SK-N-SH (cell line): ENCODE measurements around the gene TBL1X. TPM values are rescaled to one million over a fixed set of nuclear protein-coding genes. Genes with fewer than 3 reads are reported as not detected.

Experiments
- CTCF ChIA-PET: fragments of 300-600, 350-600 bp; formaldehyde crosslinking; extraction: SDS; loops from one replicate; lab custom pipeline; 2021; lab: Yijun Ruan, JAX
- POLR2A ChIA-PET: fragments of 350-600 bp; sonication (Branson Sonifier 250); formaldehyde crosslinking; extraction: SDS; loops from one replicate; lab custom pipeline; 2020; ENCODE audit warnings: antibody characterized with exemption, inconsistent platforms; lab: Yijun Ruan, JAX
- DNase-seq: peaks from one replicate; pipeline ENCODE4 v3.0.0; 2012
- H2AFZ ChIP-seq: fragments of 200-600 bp; sonication (generic); 2 replicates; pipeline ENCODE4 v1.8.1; 2016; ENCODE audit warnings: antibody characterized with exemption, mild to moderate bottlenecking, low read depth
- H3F3A ChIP-seq: fragments of 200-600 bp; sonication (generic); replicated peaks from 2 replicates; pipeline ENCODE3; 2016; ENCODE audit warnings: antibody characterized with exemption, mild to moderate bottlenecking; ENCODE audit not compliant: insufficient read depth
- H3K27ac ChIP-seq, 2 experiments: fragments of 200-500 bp in 1 of 2; fragments of 200-600 bp in 1 of 2; sonication (Bioruptor generic) in 1 of 2; sonication (generic), shearing (Covaris generic) in 1 of 2; 2 replicates each; pipeline versions ENCODE4 v1.5.1 to v1.6.1; 2014 to 2016; ENCODE audit warnings: low read depth in 2 of 2, inconsistent platforms in 1 of 2, low read length in 1 of 2, mild to moderate bottlenecking in 1 of 2, mixed read lengths in 1 of 2
- H3K27me3 ChIP-seq: fragments of 200-600 bp; sonication (generic), shearing (Covaris generic); 2 replicates; pipeline ENCODE4 v1.6.1; 2016; ENCODE audit warnings: mixed run types; ENCODE audit not compliant: insufficient read depth
- H3K36me3 ChIP-seq, 2 experiments: fragments of 200-500 bp in 1 of 2; fragments of 200-600 bp in 1 of 2; sonication (Bioruptor generic) in 1 of 2; sonication (generic) in 1 of 2; replicated peaks in 1 of 2; 2 replicates each; pipeline versions ENCODE3 to v1.5.1; 2014 to 2016; ENCODE audit warnings: low read length in 1 of 2, mild to moderate bottlenecking in 1 of 2; ENCODE audit not compliant: insufficient read depth in 2 of 2, control insufficient read depth in 1 of 2
- H3K4me1 ChIP-seq, 2 experiments: fragments of 200-500 bp in 1 of 2; fragments of 200-600 bp in 1 of 2; sonication (Bioruptor generic) in 1 of 2; sonication (generic), shearing (Covaris generic) in 1 of 2; 2 replicates each; pipeline versions ENCODE4 v1.5.1 to v1.6.1; 2014 to 2016; ENCODE audit warnings: low read depth in 1 of 2, low read length in 1 of 2, mixed run types in 1 of 2; ENCODE audit not compliant: insufficient read depth in 2 of 2, control insufficient read depth in 1 of 2
- H3K4me2 ChIP-seq: fragments of 200-600 bp; sonication (generic), shearing (Covaris generic); 2 replicates; pipeline ENCODE4 v1.6.1; 2017; ENCODE audit warnings: mixed run types
- H3K4me3 ChIP-seq, 2 experiments: fragments of 200-500 bp in 1 of 2; fragments of 200-600 bp in 1 of 2; sonication (Bioruptor generic) in 1 of 2; sonication (generic), shearing (Covaris generic) in 1 of 2; 2 replicates each; pipeline versions ENCODE4 v1.5.1 to v1.8.1; 2014 to 2016; ENCODE audit warnings: low read depth in 2 of 2, inconsistent platforms in 1 of 2, low read length in 1 of 2, mild to moderate bottlenecking in 1 of 2, mixed read lengths in 1 of 2, moderate library complexity in 1 of 2
- H3K79me2 ChIP-seq: fragments of 200-600 bp; sonication (generic); 2 replicates; pipeline ENCODE4 v1.8.1; 2017; ENCODE audit warnings: mild to moderate bottlenecking; ENCODE audit not compliant: insufficient read depth
- H3K9ac ChIP-seq: fragments of 200-600 bp; sonication (generic); 2 replicates; pipeline ENCODE4 v1.6.1; 2017; ENCODE audit warnings: mixed run types
- H3K9me2 ChIP-seq: fragments of 200-600 bp; sonication (generic); 2 replicates; pipeline ENCODE4 v1.6.1; 2017; ENCODE audit warnings: mixed run types
- H3K9me3 ChIP-seq: fragments of 200-600 bp; sonication (generic); 2 replicates; pipeline ENCODE4 v1.6.1; 2017; ENCODE audit warnings: mixed run types, mild to moderate bottlenecking, moderate library complexity
- H4K20me1 ChIP-seq: fragments of 200-600 bp; sonication (generic); 2 replicates; pipeline ENCODE4 v1.6.1; 2017; ENCODE audit warnings: mild to moderate bottlenecking, mixed run types; ENCODE audit not compliant: insufficient read depth
- CTCF ChIP-seq: fragments of 200-600 bp; sonication (generic); IDR thresholded peaks from 2 replicates; pipeline ENCODE4 v1.6.1; 2017; ENCODE audit warnings: antibody characterized with exemption, mild to moderate bottlenecking, moderate library complexity
- EZH2phosphoT487 ChIP-seq: fragments of 200-600 bp; sonication (generic); IDR thresholded peaks from 2 replicates; pipeline ENCODE4 v1.6.1; 2017; ENCODE audit warnings: low read depth, mixed run types, mild to moderate bottlenecking, antibody characterized with exemption, moderate library complexity, borderline replicate concordance
- FOSL2 ChIP-seq: IDR thresholded peaks from 2 replicates; pipeline ENCODE4 v1.4.0; 2012; ENCODE audit warnings: low read depth, mild to moderate bottlenecking, moderate library complexity, borderline replicate concordance
- FOXJ3 ChIP-seq: sonication (generic); formaldehyde crosslinking; IDR thresholded peaks from 2 replicates; pipeline ENCODE4 v1.5.1; 2020; ENCODE audit warnings: mild to moderate bottlenecking, missing genetic modification reagents
- FOXM1 ChIP-seq: IDR thresholded peaks from 2 replicates; pipeline ENCODE4 v1.4.0; 2012; ENCODE audit warnings: low read depth, mild to moderate bottlenecking
- GABPA ChIP-seq: IDR thresholded peaks from 2 replicates; pipeline ENCODE4 v1.4.0; 2012; ENCODE audit warnings: low read depth, mild to moderate bottlenecking
- GATA2 ChIP-seq: sonication (generic); formaldehyde crosslinking; IDR thresholded peaks from 2 replicates; pipeline ENCODE4 v1.5.0; 2020; ENCODE audit warnings: mild to moderate bottlenecking, missing genetic modification reagents
- MEF2A ChIP-seq: IDR thresholded peaks from 2 replicates; pipeline ENCODE4 v1.4.0; 2012; ENCODE audit warnings: low read depth, borderline replicate concordance
- MXI1 ChIP-seq: IDR thresholded peaks from 2 replicates; pipeline ENCODE4 v1.6.1; 2012; ENCODE audit warnings: mild to moderate bottlenecking, low read depth, low read length, improper control_type of control experiment
- NFIC ChIP-seq: IDR thresholded peaks from 2 replicates; pipeline ENCODE4 v1.4.0; 2012; ENCODE audit warnings: borderline replicate concordance
- NRF1 ChIP-seq: IDR thresholded peaks from 2 replicates; pipeline ENCODE4 v1.6.1; 2012; ENCODE audit warnings: low read depth, mild to moderate bottlenecking, low read length
- PBX3 ChIP-seq: IDR thresholded peaks from 2 replicates; pipeline ENCODE4; 2012
- POLR2AphosphoS5 ChIP-seq: IDR thresholded peaks from 2 replicates; pipeline ENCODE4 v1.6.1; 2012; ENCODE audit warnings: low read depth, low read length
- RCOR1 ChIP-seq: fragments of 150-350 bp; IDR thresholded peaks from 2 replicates; pipeline ENCODE4 v1.6.1; 2017; ENCODE audit warnings: antibody characterized with exemption, low read length
- RFX5 ChIP-seq: IDR thresholded peaks from 2 replicates; pipeline ENCODE4 v1.6.1; 2012; ENCODE audit warnings: mild to moderate bottlenecking, improper control_type of control experiment, low read length
- SIN3A ChIP-seq: IDR thresholded peaks from 2 replicates; pipeline ENCODE4 v1.6.1; 2012; ENCODE audit warnings: low read depth, mild to moderate bottlenecking, low read length, moderate library complexity, borderline replicate concordance
- SMC3 ChIP-seq: IDR thresholded peaks from 2 replicates; pipeline ENCODE4 v1.6.1; 2012; ENCODE audit warnings: low read depth, low read length, improper control_type of control experiment
- TAF1 ChIP-seq: IDR thresholded peaks from 2 replicates; pipeline ENCODE4 v1.6.1; 2012; ENCODE audit warnings: low read depth, mild to moderate bottlenecking, low read length, moderate library complexity, borderline replicate concordance
- TCF12 ChIP-seq: IDR thresholded peaks from 2 replicates; pipeline ENCODE4 v1.4.0; 2012
- TEAD4 ChIP-seq: IDR thresholded peaks from 2 replicates; pipeline ENCODE4 v1.4.0; 2012; ENCODE audit warnings: mild to moderate bottlenecking, borderline replicate concordance; ENCODE audit not compliant: insufficient read depth
- YY1 ChIP-seq: IDR thresholded peaks from 2 replicates; pipeline ENCODE4 v1.4.0; 2012; ENCODE audit warnings: low read depth, mild to moderate bottlenecking
- WGBS: methylation state at CpG from one replicate; pipeline ENCODE4 v1.1.6; 2017; ENCODE audit warnings: low lambda C conversion rate; 5-methylcytosine and 5-hydroxymethylcytosine counted together
- polyA plus RNA-seq, 3 experiments: library from polyadenylated mRNA; depleted of rRNA; stranded (reverse); fragments of >200 nt; gene quantifications; 2 replicates each; pipeline ENCODE4 v1.2.3, GENCODE V29; 2012
- TF ChIP-seq, protein P1 (sequence below): fragments of 150-350 bp; IDR thresholded peaks from 2 replicates; pipeline ENCODE4 v1.6.1; 2017; ENCODE audit warnings: antibody characterized with exemption, low read length, low read depth, borderline replicate concordance
- TF ChIP-seq, protein P2 (sequence below): IDR thresholded peaks from 2 replicates; pipeline ENCODE4 v1.4.0; 2012; ENCODE audit warnings: low read depth, borderline replicate concordance

TBL1X gene
- polyA plus RNA-seq, 1 of the 3 experiments (the other 2 are of a cell fraction), result 10.6 TPM

DNA sequence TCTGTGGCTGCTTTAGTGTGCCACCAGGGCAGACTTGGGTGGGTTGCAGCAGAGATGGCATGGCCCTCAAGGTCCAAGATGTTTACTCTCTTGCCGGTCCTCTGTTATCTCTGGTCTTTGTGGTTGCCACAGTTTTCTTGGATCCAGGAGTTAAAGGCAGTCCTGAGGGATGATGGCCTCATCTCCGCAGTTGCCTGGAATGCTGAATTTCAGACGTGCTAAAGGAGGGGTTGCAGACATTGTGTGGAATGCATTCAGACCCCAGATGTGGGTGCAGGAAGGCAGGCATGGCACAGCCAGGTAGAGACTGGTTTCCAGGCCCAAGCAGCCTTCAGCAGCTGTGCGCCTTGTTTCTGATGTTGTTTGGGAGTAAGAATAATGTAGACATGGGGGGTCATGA is 64.4 kb downstream of the TBL1X start:
- no peak overlapping the region for H2AFZ ChIP-seq
- peaks cover 0 to 6% of the 10 kb centered on the region in 2 experiments; a peak in 1 of 4 replicates for H3K4me1 ChIP-seq
- H3K79me2 ChIP-seq, result peaks cover 48% of the 10 kb centered on the region; the same call in 1 of the 2 replicates
- H3K9ac ChIP-seq, result no peak overlapping the region
- H3K27ac ChIP-seq, result no peak overlapping the region
- no peak for DNase-seq
- H3F3A ChIP-seq, result no peaks in the 10 kb centered on the region
- no peaks in the 10 kb centered on the region for H3K9me3 ChIP-seq
- no peak overlapping the region for H3K4me3 ChIP-seq
- H3K9me2 ChIP-seq, result no peaks in the 10 kb centered on the region
- 57% methylated on average over 4 of the region's 4 CpGs for WGBS
- H3K27me3 ChIP-seq, result no peaks in the 10 kb centered on the region
- no peak overlapping the region for H3K4me2 ChIP-seq
- POLR2A ChIA-PET, result no interaction called here
- TF ChIP-seq FOXJ3 (CRISPR knock-in tag) (no peak), FOXM1 (no peak), RFX5 (no peak), FOSL2 (no peak), GATA2 (CRISPR knock-in tag) (no peak), YY1 (no peak), PBX3 (no peak), TEAD4 (no peak)
- TF ChIP-seq, protein P1, sequence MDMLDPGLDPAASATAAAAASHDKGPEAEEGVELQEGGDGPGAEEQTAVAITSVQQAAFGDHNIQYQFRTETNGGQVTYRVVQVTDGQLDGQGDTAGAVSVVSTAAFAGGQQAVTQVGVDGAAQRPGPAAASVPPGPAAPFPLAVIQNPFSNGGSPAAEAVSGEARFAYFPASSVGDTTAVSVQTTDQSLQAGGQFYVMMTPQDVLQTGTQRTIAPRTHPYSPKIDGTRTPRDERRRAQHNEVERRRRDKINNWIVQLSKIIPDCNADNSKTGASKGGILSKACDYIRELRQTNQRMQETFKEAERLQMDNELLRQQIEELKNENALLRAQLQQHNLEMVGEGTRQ, result no peak
- TF ChIP-seq, all 33 proteins: peak for 0
- no peaks in the 10 kb centered on the region for H3K36me3 ChIP-seq
- CTCF ChIA-PET, result interaction anchor here (1.3 kb wide), 1 partner anchor 9 kb away, joined by 3 read pairs; no protein-coding TSS in a partner anchor
- peaks cover 6% of the 10 kb centered on the region; the same call in 1 of the 2 replicates for H4K20me1 ChIP-seq

DNA sequence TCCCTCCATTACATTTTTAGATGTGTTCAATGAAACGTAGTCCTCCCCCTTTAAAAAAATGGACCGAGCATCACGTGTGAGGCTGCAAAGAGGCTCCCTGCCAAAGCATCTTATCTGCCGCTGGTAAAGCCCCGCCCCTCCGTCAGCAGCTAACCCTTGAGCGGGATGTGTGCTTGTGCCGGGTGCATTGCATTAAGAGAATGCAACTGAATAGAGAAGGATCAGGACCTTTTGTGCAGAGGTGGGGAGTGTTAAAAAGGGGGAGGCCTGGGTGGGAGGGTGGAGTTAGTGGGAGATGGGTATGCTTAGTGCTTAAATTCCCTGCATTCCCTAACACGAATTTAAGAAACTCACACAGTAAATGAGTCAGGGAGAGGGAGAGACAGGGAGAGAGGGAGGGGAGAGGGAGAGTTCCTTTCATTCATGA is 66.0 kb downstream of the TBL1X start:
- Histone ChIP-seq H3K4me1 (peaks cover 0 to 14% of the 10 kb centered on the region in 2 experiments; a peak in 2 of 4 replicates), H3K4me3 (peak overlapping the region in 1 of 2 experiments; percentile 46; a peak in 2 of 4 replicates), H2AFZ (no peak overlapping the region), H3K27me3 (no peaks in the 10 kb centered on the region), H3K79me2 (peaks cover 39% of the 10 kb centered on the region; the same call in 1 of the 2 replicates), H3K9ac (no peak overlapping the region), H3K27ac (peak overlapping the region; percentile 15 to 36; a peak in 2 of 4 replicates), H3K9me2 (no peaks in the 10 kb centered on the region), H3K36me3 (no peaks in the 10 kb centered on the region), H3K9me3 (no peaks in the 10 kb centered on the region), H3F3A (no peaks in the 10 kb centered on the region), H4K20me1 (no peaks in the 10 kb centered on the region; the same call in 1 of the 2 replicates), H3K4me2 (peak overlapping the region; percentile 71)
- ChIA-PET CTCF (no interaction called here), POLR2A (no interaction called here)
- peak; percentile 81 for DNase-seq
- WGBS, result 2% methylated on average over 9 of the region's 9 CpGs
- TF ChIP-seq, protein P2, sequence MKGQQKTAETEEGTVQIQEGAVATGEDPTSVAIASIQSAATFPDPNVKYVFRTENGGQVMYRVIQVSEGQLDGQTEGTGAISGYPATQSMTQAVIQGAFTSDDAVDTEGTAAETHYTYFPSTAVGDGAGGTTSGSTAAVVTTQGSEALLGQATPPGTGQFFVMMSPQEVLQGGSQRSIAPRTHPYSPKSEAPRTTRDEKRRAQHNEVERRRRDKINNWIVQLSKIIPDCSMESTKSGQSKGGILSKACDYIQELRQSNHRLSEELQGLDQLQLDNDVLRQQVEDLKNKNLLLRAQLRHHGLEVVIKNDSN, result peak; percentile 81
- TF ChIP-seq GATA2 (CRISPR knock-in tag) (0 out of 2 replicates have a peak, but pooled peaks have one; percentile 21), TCF12 (0 out of 2 replicates have a peak, but pooled peaks have one; percentile 10), FOSL2 (no peak), EZH2phosphoT487 (no peak), RFX5 (0 out of 2 replicates have a peak, but pooled peaks have one; percentile 39), MEF2A (no peak), CTCF (no peak), RCOR1 (peak; percentile 46; the same call in 1 of the 2 replicates), NFIC (peak; percentile 61; the same call in 1 of the 2 replicates), GABPA (no peak), TAF1 (no peak), PBX3 (no peak), MXI1 (peak; percentile 76), NRF1 (no peak), SMC3 (no peak), SIN3A (no peak), POLR2AphosphoS5 (no peak)
